ENCODE results near the gene ARL4A. TPM values are rescaled to one million over a fixed set of nuclear protein-coding genes. Genes with fewer than 3 reads are reported as not detected.

The ARL4A gene
- total RNA-seq, 1 donor from 2014 or later = 58.2 TPM

DNA sequence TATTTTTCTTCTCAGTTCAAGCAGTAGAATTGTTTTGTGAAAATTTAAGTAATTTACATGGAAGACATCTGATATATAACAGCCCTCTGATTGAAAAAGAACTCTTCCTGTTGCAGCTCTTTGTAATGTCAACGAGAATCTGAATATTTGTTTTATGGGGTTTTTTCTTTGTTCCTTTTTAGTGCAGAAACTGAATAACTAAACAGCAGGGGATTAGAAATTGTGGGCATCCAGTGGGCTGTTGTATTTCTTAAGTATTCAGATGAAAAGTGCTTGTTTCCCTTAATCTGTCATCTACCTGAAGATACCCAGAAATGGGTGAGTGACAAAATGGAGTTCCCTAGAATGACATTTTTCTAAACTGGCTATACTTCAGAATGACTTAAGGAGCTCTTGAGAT lies 7.4 kb downstream of the ARL4A start:
- no peaks in the 10 kb centered on the region for H3K4me1 ChIP-seq
- H3K9me3 ChIP-seq = no peaks in the 10 kb centered on the region
- intact Hi-C loops (cut with DNase I) = no loop called here
- TF ChIP-seq POLR2A (IDR thresholded peaks at IDR 0.05) (no peak), POLR2AphosphoS5 (IDR thresholded peaks at IDR 0.05; ENCODE audit: insufficient read depth in 1 of 2, low read depth in 1 of 2) (no peak)
- TF ChIP-seq, protein P1, sequence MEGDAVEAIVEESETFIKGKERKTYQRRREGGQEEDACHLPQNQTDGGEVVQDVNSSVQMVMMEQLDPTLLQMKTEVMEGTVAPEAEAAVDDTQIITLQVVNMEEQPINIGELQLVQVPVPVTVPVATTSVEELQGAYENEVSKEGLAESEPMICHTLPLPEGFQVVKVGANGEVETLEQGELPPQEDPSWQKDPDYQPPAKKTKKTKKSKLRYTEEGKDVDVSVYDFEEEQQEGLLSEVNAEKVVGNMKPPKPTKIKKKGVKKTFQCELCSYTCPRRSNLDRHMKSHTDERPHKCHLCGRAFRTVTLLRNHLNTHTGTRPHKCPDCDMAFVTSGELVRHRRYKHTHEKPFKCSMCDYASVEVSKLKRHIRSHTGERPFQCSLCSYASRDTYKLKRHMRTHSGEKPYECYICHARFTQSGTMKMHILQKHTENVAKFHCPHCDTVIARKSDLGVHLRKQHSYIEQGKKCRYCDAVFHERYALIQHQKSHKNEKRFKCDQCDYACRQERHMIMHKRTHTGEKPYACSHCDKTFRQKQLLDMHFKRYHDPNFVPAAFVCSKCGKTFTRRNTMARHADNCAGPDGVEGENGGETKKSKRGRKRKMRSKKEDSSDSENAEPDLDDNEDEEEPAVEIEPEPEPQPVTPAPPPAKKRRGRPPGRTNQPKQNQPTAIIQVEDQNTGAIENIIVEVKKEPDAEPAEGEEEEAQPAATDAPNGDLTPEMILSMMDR (IDR thresholded peaks at IDR 0.05) = no peak
- DNase-seq (ENCODE audit: extremely low spot score in 2 of 2) = no peak
- no peaks in the 10 kb centered on the region for H3K36me3 ChIP-seq
- no peak overlapping the region for H3K4me3 ChIP-seq
- H3K27me3 ChIP-seq = no peaks in the 10 kb centered on the region
- H3K27ac ChIP-seq = no peak overlapping the region

DNA sequence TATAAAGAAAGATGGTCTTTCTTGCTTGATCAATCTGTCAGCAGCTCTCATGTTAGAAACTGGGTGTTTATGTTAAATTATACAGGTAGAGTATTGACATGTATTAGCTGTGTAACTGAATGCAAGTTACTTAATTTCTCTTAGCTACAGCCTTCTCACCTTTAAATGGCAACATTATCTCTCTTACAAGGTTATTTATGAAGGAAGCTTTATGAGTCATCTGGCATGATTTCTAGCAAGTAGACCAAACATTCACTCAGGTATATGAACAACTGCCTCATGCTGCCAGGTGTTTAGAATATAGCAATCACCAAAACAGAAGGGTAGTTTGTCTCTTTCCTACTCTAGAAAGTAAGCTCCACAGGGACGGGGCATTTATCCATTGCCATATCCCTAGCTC lies 8.5 kb downstream of the ARL4A start:
- H3K27me3 ChIP-seq = no peaks in the 10 kb centered on the region
- H3K4me3 ChIP-seq = no peak overlapping the region
- no peaks in the 10 kb centered on the region for H3K4me1 ChIP-seq
- no peaks in the 10 kb centered on the region for H3K36me3 ChIP-seq
- intact Hi-C loops (cut with DNase I) = no loop called here
- TF ChIP-seq POLR2A (IDR thresholded peaks at IDR 0.05) (no peak), POLR2AphosphoS5 (IDR thresholded peaks at IDR 0.05; ENCODE audit: insufficient read depth in 1 of 2, low read depth in 1 of 2) (peak in 1 of 2 donors; percentile 39)
- TF ChIP-seq, protein P1 (IDR thresholded peaks at IDR 0.05) = no peak
- no peaks in the 10 kb centered on the region for H3K9me3 ChIP-seq
- H3K27ac ChIP-seq = no peak overlapping the region
- DNase-seq (ENCODE audit: extremely low spot score in 2 of 2) = no peak

DNA sequence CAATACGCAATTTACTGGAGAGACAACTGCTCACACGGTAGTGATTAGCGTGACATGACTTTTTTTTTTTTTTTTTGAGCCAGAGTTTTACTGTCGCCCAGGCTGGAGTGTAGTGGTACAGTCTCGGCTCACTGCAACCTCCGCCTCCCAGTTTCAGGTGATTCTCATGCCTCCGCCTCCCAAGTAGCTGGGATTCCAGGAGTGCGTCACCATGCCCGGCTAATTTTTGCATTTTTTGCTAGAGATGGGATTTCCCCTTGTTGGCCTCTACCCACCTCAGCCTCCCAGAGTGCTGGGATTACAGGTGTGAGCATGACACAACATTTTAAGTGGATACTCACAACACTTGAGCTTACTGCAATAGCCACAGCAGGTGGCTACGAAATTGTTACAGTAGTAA lies 11.9 kb downstream of the ARL4A start:
- H3K27me3 ChIP-seq = no peaks in the 10 kb centered on the region
- peaks cover 4% of the 10 kb centered on the region for H3K9me3 ChIP-seq
- TF ChIP-seq, protein P1 (IDR thresholded peaks at IDR 0.05) = no peak
- TF ChIP-seq POLR2AphosphoS5 (IDR thresholded peaks at IDR 0.05; ENCODE audit: insufficient read depth in 1 of 2, low read depth in 1 of 2) = no peak
- TF ChIP-seq POLR2A (IDR thresholded peaks at IDR 0.05) = no peak
- no peaks in the 10 kb centered on the region for H3K4me1 ChIP-seq
- H3K4me3 ChIP-seq = no peak overlapping the region
- no peaks in the 10 kb centered on the region for H3K36me3 ChIP-seq
- intact Hi-C loops (cut with DNase I) = no loop called here
- no peak for DNase-seq (ENCODE audit: extremely low spot score in 2 of 2)
- H3K27ac ChIP-seq = no peak overlapping the region

DNA sequence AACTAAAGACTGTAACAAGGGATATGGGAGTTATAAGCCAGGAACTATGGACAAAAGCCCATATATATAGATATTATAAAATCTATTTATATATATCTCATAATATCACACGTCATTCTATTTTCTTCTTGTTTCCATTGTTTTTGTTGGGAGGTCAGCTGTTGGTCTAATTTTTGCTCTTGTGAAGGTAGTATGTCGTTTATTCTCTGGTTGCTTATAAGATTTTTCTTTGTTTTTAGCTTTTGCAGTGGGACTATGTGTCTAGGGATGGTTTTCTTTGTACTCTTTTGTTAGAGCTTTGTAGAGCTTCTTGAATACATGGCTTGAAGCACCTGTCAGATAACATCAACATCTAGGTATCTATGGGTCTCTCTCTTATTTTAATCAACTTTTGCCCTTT lies 14.0 kb downstream of the ARL4A start:
- Histone ChIP-seq H3K36me3 (no peaks in the 10 kb centered on the region), H3K27me3 (no peaks in the 10 kb centered on the region), H3K4me1 (no peaks in the 10 kb centered on the region), H3K27ac (no peak overlapping the region), H3K4me3 (no peak overlapping the region), H3K9me3 (peaks cover 4% of the 10 kb centered on the region)
- TF ChIP-seq, protein P1 (IDR thresholded peaks at IDR 0.05) = no peak
- TF ChIP-seq POLR2AphosphoS5 (IDR thresholded peaks at IDR 0.05; ENCODE audit: insufficient read depth in 1 of 2, low read depth in 1 of 2) (no peak), POLR2A (IDR thresholded peaks at IDR 0.05) (no peak)
- intact Hi-C loops (cut with DNase I) = no loop called here
- no peak for DNase-seq (ENCODE audit: extremely low spot score in 2 of 2)

DNA sequence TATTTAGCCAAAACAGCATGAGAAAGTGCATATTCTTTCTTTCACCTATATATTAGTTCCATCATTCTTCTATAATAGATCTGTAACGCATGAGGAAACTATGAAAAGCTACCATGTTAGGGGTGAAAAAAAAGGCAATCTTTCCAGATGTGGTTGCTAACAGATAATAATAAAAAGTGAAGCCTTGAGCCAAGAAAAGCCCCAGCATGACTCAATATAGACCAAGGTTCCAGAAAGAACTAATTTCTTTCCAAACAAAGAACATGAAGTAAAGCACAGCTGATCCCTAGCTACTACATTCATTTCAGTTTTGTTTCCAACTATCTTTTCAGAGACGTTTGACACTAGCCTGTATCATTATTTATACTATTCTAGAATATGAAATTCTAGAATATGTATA lies 16.4 kb downstream of the ARL4A start:
- DNase-seq (ENCODE audit: extremely low spot score in 2 of 2) = no peak
- Histone ChIP-seq H3K9me3 (peaks cover 4% of the 10 kb centered on the region), H3K4me3 (no peak overlapping the region), H3K4me1 (no peaks in the 10 kb centered on the region), H3K36me3 (no peaks in the 10 kb centered on the region), H3K27me3 (no peaks in the 10 kb centered on the region), H3K27ac (no peak overlapping the region)
- TF ChIP-seq, protein P1 (IDR thresholded peaks at IDR 0.05) = no peak
- TF ChIP-seq POLR2AphosphoS5 (IDR thresholded peaks at IDR 0.05; ENCODE audit: insufficient read depth in 1 of 2, low read depth in 1 of 2) = no peak
- TF ChIP-seq POLR2A (IDR thresholded peaks at IDR 0.05) = no peak
- intact Hi-C loops (cut with DNase I) = no loop called here

Measured in vagina (tissue), 2 donors.